ENCODE results near the gene CPA4. TPM values are rescaled to one million over a fixed set of nuclear protein-coding genes. Genes with fewer than 3 reads are reported as not detected.

Gene CPA4
- total and polyA plus RNA-seq, 2 donors = 3.8 TPM; not detected in 1

DNA sequence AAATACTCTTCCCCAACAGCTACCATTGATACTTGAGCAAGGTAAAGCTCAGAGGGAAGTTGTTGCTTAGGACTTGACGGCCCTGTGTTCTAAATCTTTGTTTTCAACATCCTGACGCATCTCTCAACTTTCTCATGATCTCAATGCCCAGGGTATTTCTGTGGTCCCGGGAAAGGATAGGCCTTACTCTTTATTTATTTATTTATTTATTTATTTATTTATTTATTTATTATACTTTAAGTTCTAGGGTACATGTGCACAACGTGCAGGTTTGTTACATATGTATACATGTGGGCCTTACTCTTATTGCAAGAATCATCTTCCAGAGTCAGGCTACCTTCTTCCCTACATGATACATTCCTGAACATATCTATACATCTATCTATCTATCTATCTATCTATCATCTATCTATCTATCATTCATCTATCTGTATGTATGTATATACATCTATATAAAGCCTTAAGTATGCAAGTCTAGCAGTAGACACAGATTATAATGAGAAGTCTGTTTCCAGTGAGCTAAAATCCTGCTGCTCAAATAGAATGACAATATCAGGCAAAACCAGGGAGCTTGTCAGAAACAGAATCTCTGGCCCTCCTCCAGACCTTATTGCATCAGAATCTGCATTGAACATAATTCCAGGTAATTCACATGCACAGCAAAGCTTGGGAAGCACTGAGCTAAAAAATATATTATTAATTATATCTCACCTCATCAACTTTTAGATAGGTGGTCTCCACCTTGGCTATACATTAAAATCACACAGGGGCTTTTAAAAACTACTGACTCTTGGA is 39.5 kb downstream of the CPA4 start:
- WGBS = 92% methylated on average over 4 of the region's 4 CpGs
- no peaks in the 10 kb centered on the region for H3K4me1 ChIP-seq (ENCODE audit: insufficient read depth)

DNA sequence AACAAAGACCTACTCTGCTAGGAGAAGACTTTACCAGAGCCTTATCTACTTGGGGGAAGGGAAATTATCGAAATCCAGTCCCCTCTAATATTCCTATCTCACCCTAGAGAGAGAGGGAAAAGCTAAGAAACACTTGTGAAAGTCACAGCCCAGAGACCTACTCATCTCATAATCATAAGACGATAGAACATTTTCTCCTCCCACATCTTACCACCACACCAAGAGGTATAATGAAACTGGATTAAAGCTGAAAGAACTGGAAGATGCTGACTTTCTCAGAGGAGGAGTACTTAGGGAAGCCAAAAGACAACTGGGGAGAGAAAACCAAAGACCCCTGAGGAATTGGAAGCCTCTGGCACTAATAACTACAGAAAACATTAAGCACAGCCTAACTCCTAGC is 40.9 kb downstream of the CPA4 start:
- no peak for DNase-seq (ENCODE audit: extremely low spot score)
- WGBS = 86% methylated on average over 2 of the region's 2 CpGs
- Histone ChIP-seq H3K36me3 (ENCODE audit: insufficient read depth) (no peaks in the 10 kb centered on the region), H3K4me3 (ENCODE audit: low read depth, low read length) (no peak overlapping the region), H3K27ac (ENCODE audit: low read depth) (no peak overlapping the region), H3K4me1 (ENCODE audit: insufficient read depth) (no peaks in the 10 kb centered on the region)

More for the DNA sequence above, 39.5 kb downstream of the CPA4 start:
- Histone ChIP-seq H3K4me3 (ENCODE audit: low read depth, low read length) (no peak overlapping the region), H3K36me3 (ENCODE audit: insufficient read depth) (no peaks in the 10 kb centered on the region), H3K27ac (ENCODE audit: low read depth) (no peak overlapping the region)
- DNase-seq (ENCODE audit: extremely low spot score) = no peak

DNA sequence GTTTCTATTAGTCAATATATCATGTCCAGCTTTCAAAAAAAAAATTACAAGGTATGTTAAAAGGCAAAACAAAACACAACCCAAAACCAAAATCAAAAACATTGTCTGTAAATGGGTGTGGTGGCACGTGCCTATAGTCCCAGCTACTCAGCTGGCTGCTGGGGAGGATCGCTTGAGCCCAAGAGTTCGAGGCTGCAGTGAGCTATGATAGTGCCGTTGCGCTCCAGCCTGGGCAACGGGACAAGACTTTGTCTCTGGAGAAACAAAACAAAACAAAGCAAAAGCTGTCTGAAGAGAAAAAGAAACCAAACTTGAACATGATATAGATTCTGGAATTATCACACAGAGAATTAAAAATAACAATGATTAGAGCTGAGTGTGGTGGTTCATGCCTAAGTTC is 41.3 kb downstream of the CPA4 start:
- Histone ChIP-seq H3K4me1 (ENCODE audit: insufficient read depth) (no peaks in the 10 kb centered on the region), H3K27ac (ENCODE audit: low read depth) (no peak overlapping the region), H3K4me3 (ENCODE audit: low read depth, low read length) (no peak overlapping the region), H3K36me3 (ENCODE audit: insufficient read depth) (no peaks in the 10 kb centered on the region)
- no peak for DNase-seq (ENCODE audit: extremely low spot score)
- WGBS = 26% methylated on average over 6 of the region's 6 CpGs

DNA sequence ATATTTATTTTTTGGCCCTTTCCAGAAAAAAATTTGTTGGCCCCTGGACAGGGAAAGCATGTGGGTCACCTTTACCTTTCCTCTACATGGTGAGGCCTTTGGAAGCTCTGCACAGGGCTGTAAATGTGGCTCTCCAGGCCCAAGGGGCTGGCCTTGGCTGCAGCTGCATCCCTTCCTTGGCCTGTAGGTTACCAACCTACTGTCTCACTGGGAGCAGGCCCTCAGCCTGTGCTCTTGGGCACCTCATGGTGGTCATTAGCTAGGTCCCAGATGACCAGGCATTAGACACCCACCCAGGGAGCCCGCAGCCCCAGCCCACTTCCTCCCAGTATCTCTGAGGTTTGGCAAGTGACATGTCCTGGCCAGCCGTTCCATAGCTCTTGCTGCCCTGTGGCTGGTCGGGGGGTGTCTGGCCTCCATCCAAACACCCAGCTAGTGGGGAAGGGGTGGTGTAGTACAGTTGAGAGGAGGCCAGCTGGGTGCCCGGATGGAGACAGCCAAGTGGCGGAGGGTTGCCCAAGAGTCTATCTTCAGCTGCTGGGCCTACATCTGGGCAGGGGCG is 44.5 kb downstream of the CPA4 start:
- 90% methylated on average over 6 of the region's 6 CpGs for WGBS
- no peak overlapping the region for H3K27ac ChIP-seq (ENCODE audit: low read depth)
- no peaks in the 10 kb centered on the region for H3K36me3 ChIP-seq (ENCODE audit: insufficient read depth)
- no peaks in the 10 kb centered on the region for H3K4me1 ChIP-seq (ENCODE audit: insufficient read depth)
- DNase-seq (ENCODE audit: extremely low spot score) = no peak
- H3K4me3 ChIP-seq (ENCODE audit: low read depth, low read length) = no peak overlapping the region

DNA sequence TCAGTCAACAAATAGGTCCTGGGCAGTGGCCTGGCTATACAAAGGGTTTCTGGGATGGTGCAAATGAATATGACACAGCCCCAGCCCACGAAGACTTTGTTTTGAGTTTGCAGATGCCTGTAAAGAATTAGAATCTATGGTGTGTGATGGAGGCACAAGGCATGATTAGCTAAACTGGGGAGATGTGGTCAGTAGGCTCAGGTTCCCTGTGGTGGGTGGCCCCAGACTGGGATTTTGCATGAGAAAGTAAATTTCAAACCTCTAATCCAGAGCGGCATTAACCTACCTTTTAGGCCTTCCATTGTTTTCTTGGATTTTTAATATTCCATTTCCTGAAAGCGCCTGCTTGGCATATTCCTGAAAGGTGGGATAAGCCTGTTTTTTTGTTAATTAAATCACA is 45.3 kb downstream of the CPA4 start:
- Histone ChIP-seq H3K27ac (ENCODE audit: low read depth) (no peak overlapping the region), H3K4me1 (ENCODE audit: insufficient read depth) (no peaks in the 10 kb centered on the region), H3K36me3 (ENCODE audit: insufficient read depth) (no peaks in the 10 kb centered on the region), H3K4me3 (ENCODE audit: low read depth, low read length) (no peak overlapping the region)
- 90% methylated on average over 3 of the region's 3 CpGs for WGBS
- no peak for DNase-seq (ENCODE audit: extremely low spot score)

DNA sequence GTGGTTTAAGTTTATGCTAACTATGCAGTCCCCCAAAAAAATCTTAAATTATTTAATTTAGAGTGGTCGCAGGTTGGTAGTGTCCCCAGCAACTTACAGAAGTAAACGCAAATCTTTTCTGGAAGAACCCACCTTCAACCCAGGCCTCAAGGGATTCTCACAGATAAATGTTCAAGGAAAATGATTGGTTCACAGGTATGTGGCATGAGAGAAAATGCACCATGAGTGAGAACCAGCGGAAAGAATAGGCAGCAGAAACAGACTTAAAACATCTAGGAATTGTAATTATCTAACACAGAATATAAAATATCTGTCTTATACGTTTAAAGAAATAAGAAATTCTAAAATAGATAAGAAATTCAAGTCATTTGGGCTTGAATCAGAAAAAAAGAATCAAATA is 48.9 kb downstream of the CPA4 start:
- WGBS = 96% methylated on average over 4 of the region's 4 CpGs
- DNase-seq (ENCODE audit: extremely low spot score) = no peak

DNA sequence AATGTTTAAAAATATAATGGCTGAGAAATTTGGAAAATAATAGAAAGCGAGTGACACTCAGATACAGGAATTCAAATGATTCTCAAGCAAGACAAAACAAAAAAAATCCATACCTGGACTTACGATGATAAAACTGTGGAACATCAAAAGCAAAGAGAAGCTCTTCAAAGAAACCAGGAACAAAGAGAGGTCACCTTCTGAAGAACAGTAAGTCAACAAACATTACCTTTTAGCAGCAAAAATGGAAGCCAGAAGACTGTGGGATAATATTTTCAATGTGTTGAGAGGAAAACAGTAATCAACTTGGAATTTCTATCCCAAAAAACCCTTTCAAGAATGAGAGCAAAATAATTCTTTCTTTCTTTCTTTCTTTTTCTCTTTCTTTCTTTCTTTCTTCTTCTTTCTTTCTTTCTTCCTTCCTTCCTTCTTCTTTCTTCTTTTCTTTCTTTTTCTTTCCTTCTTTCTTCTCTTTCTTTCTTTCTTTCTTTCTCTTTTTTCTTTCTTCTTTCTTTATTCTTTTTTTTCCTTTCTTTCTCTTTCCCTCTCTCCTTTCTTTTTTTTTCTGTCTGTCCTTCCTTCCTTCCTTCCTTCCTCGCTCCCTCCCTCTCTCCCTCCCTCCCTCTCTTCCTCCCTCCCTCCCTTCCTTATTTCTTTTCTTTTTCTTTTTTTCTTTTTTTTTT is 49.9 kb downstream of the CPA4 start:
- Histone ChIP-seq H3K4me3 (ENCODE audit: low read depth, low read length) (no peak overlapping the region), H3K4me1 (ENCODE audit: insufficient read depth) (no peaks in the 10 kb centered on the region), H3K36me3 (ENCODE audit: insufficient read depth) (no peaks in the 10 kb centered on the region), H3K27ac (ENCODE audit: low read depth) (no peak overlapping the region)
- DNase-seq (ENCODE audit: extremely low spot score) = no peak
- 96% methylated on average over 3 of the region's 3 CpGs for whole genome bisulfite sequencing

More for the DNA sequence above, 48.9 kb downstream of the CPA4 start:
- Histone ChIP-seq H3K36me3 (ENCODE audit: insufficient read depth) (no peaks in the 10 kb centered on the region), H3K4me1 (ENCODE audit: insufficient read depth) (no peaks in the 10 kb centered on the region), H3K27ac (ENCODE audit: low read depth) (no peak overlapping the region), H3K4me3 (ENCODE audit: low read depth, low read length) (no peak overlapping the region)

DNA sequence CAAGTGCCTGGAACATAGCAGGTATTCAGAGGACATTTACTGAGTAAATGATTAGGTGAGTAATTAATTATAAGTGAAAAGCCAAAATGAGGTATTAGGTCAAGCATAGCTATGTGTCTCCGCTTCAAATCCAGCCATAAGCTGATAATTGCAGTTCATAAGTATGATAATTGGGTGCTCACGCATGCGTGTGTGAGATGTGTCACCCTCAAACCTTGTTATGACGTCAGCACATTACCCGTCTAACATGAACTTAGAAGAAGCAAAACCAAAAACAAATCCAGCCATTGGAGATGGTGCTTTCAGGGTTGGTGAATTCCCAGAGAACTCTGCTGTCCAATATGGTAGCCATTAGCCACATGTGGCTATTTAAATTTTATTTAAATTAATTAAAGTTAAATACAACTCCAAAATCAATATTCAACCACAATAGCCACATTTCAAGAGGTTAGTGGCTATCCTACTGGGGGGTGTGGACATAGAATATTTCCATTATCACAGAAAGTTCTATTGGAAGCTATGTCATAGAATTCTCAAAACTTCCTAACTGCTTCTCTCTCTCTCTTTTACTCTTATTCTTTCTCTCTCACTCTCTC is 51.4 kb downstream of the CPA4 start, which contains the start of gene CPA5:
Gene CPA5 (plus strand): TSS at position 546 of the 596 bp plus-strand sequence. CDS start 1,670 bp downstream, outside the sequence.
- no peaks in the 10 kb centered on the region for H3K4me1 ChIP-seq (ENCODE audit: insufficient read depth)
- H3K4me3 ChIP-seq (ENCODE audit: low read depth, low read length) = no peak within 1 kb of the TSS
- no peak within 1 kb of the TSS for H3K27ac ChIP-seq (ENCODE audit: low read depth)
- H3K36me3 ChIP-seq (ENCODE audit: insufficient read depth) = no peaks in the 10 kb centered on the region
- DNase-seq (ENCODE audit: extremely low spot score) = no peak
- WGBS = 97% methylated on average over 5 of the region's 5 CpGs

DNA sequence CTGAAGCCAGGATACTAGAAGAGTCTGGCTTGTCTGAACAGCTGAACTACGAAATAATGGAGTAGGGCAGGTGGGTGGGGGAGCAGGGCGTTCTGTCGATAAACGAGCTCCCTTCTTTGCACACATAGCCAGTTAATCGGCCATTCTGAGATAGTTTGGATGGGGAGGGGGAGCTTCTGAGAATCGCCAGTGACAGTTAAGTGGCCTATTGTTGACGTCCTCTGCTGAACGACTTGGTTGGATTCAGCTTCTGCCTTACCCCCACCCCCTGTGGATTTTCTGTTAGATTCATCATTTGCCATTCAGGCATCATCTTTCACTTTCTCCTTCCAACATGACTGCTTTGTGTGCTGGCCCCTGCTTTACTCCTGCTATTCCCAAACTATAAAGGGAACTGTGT is 52.2 kb downstream of the CPA4 start:
- Histone ChIP-seq H3K4me1 (ENCODE audit: insufficient read depth) (no peaks in the 10 kb centered on the region), H3K4me3 (ENCODE audit: low read depth, low read length) (no peak overlapping the region), H3K36me3 (ENCODE audit: insufficient read depth) (no peaks in the 10 kb centered on the region), H3K27ac (ENCODE audit: low read depth) (no peak overlapping the region)
- 61% methylated on average over 8 of the region's 8 CpGs for WGBS
- no peak for DNase-seq (ENCODE audit: extremely low spot score)

DNA sequence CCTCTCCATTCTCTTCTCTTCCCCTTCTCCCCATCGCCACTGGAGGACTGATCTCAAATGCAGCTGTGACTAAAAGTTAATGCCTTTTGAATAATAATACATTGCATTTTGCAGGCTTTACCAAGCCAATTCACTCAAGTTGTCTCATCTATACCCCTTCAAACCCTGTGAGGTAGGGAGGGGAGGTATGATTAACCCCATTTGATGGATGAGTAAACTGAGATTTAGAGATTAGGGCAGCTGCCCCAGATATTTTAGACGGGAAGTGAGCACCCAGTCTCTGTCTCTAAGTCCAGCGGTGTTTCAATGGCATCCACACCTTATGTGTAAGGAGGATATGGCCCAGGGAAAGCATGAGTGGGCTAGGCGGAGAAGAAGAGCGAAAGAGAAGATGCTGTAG is 52.8 kb downstream of the CPA4 start:
- DNase-seq (ENCODE audit: extremely low spot score) = no peak

DNA sequence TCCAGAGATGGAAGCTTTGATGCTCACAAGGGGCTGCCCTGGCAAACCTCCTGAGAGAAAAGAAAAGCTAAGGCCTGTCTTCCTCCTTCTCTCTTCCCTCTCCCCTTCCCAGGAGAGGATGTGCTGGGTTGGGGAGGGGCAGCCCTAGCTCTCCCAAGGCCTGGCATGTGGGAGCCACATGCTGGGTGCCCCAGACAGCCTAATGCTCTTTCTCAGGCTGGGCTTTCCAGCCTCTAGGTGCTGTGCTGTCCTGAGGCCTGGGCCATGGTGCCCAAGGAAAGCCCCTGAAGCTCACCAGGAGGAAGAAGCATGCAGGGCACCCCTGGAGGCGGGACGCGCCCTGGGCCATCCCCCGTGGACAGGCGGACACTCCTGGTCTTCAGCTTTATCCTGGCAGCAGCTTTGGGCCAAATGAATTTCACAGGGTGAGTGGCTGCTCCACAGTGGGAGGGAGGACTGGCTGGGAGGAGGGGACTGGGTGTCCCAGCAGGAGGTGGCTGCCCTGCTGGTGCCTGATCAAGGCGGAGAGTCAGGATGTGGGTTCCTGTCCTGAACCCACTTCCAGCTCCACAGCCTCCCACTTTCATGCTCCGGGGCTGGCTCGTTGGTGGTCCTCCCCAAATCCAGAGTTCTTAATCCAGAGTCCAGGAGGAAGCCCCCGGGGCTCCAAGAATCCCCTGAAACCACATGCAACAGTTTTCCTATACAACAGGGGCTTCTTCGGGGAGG is 53.4 kb downstream of the CPA4 start:
- DNase-seq (ENCODE audit: extremely low spot score) = no peak
- no peaks in the 10 kb centered on the region for H3K36me3 ChIP-seq (ENCODE audit: insufficient read depth)
- H3K4me1 ChIP-seq (ENCODE audit: insufficient read depth) = no peaks in the 10 kb centered on the region
- no peak overlapping the region for H3K27ac ChIP-seq (ENCODE audit: low read depth)
- no peak overlapping the region for H3K4me3 ChIP-seq (ENCODE audit: low read depth, low read length)
- WGBS = 91% methylated on average over 10 of the region's 10 CpGs

More for the DNA sequence above, 52.8 kb downstream of the CPA4 start:
- Histone ChIP-seq H3K4me3 (ENCODE audit: low read depth, low read length) (no peak overlapping the region), H3K4me1 (ENCODE audit: insufficient read depth) (no peaks in the 10 kb centered on the region), H3K27ac (ENCODE audit: low read depth) (no peak overlapping the region), H3K36me3 (ENCODE audit: insufficient read depth) (no peaks in the 10 kb centered on the region)
- WGBS = 93% methylated on average over 5 of the region's 5 CpGs

DNA sequence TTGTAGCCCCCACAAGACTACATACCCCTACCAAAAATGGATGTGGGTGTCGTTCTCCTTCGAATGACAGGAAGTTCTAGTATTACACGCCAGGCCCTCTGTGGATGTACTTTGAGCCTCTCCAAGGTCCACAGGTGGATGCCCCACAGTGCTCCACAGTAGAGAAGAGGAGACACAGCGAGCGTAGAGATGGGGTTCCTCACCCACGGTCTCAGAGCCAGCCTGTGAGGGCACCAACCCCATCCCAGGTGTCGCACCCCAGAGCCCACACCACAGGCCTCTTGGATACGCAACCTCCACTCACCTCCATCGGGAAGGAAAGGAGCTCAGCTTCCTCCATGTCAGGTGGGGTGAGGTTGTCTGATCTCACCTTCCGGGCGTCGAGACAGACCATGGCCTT is 54.0 kb downstream of the CPA4 start:
- no peak for DNase-seq (ENCODE audit: extremely low spot score)
- Histone ChIP-seq H3K4me3 (ENCODE audit: low read depth, low read length) (no peak overlapping the region), H3K27ac (ENCODE audit: low read depth) (no peak overlapping the region), H3K4me1 (ENCODE audit: insufficient read depth) (no peaks in the 10 kb centered on the region), H3K36me3 (ENCODE audit: insufficient read depth) (no peaks in the 10 kb centered on the region)
- WGBS = 92% methylated on average over 12 of the region's 12 CpGs

Measured in urinary bladder (tissue), 4 donors.